NCI-H2081 (cell line): ENCODE measurements around the gene AKAP6.

Experiments used
- DNase-seq, 2 experiments: peaks; one replicate each; lab custom pipeline; 2025; lab: John Stamatoyannopoulos, UW

AKAP6 gene

GRCh38 chr14:32824195-32824594 is 495.1 kb downstream of the AKAP6 start:
- no peak for DNase-seq

GRCh38 chr14:32825058-32825457 is 496.0 kb downstream of the AKAP6 start:
- DNase-seq: no peak

GRCh38 chr14:32826404-32827082 is 497.4 kb downstream of the AKAP6 start:
- peak in 1 of 2 experiments; percentile 22 for DNase-seq

GRCh38 chr14:32827514-32827913 is 498.4 kb downstream of the AKAP6 start:
- no peak for DNase-seq

GRCh38 chr14:32835924-32836323 is 506.8 kb downstream of the AKAP6 start:
- no peak for DNase-seq

- DNase-seq: no peak
Observed at GRCh38 chr14:32841698-32842097, 512.6 kb downstream of the AKAP6 start.

- no peak for DNase-seq
Observed at GRCh38 chr14:32846821-32847365, 517.8 kb downstream of the AKAP6 start.

GRCh38 chr14:32847867-32848266 is 518.8 kb downstream of the AKAP6 start:
- DNase-seq: no peak

- DNase-seq: no peak
Observed at GRCh38 chr14:32865827-32866376, 536.8 kb downstream of the AKAP6 start.

GRCh38 chr14:32883188-32883587 is 554.1 kb downstream of the AKAP6 start:
- DNase-seq: no peak
